Jurkat, Clone E6-1 (cell line): ENCODE results near the gene APOBR.
"Not testable (repeated sequence)": the region's sequence is repeated elsewhere in the genome, so short reads cannot be mapped to it uniquely, and the experiment has no call there.

Experiments
- DNase-seq: peaks from one replicate; pipeline ENCODE4 v3.0.0-alpha.2; 2011; ENCODE audit warnings: low read depth, low spot score
- H3K4me3 ChIP-seq: 2 replicates; pipeline ENCODE4 v1.5.1; 2011; ENCODE audit warnings: mild to moderate bottlenecking, low read length, control low read depth, moderate library complexity

Gene APOBR

GRCh38 chr16:28545964-28546363, 51.5 kb downstream of the APOBR start:
- H3K4me3 ChIP-seq, DNase-seq: not testable (repeated sequence)

DNA sequence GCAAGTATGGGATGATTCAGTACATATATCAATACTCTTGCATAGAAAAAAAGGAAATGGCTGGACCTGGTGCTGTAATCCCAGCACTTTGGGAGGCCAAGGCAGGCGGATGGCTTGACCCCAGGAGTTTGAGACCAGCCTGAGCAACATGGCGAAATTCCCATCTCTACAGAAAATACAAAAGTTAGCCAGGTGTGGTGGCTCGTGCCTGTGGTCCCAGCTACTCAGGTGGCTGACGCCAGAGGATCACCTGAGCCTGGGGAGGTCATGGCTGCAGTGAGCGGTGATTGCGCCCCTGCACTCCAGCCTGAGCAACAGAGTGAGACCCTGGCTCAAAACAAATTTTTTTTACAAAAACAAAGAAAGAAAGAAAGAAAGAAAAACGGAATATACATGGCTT, 52.2 kb downstream of the APOBR start:
- H3K4me3 ChIP-seq = no peak overlapping the region
- DNase-seq = no peak

- no peak overlapping the region for H3K4me3 ChIP-seq
- no peak for DNase-seq
These were observed 53.9 kb downstream of the APOBR start for GRCh38 chr16:28548306-28548802.
